H9 (cell line): ENCODE measurements around the gene ACADM. TPM values are rescaled to one million over a fixed set of nuclear protein-coding genes. Genes with fewer than 3 reads are reported as not detected.

Experiments used
- DNase-seq: peaks from one replicate; pipeline ENCODE4 v3.0.0-alpha.2; 2017
- H2AFZ ChIP-seq: one replicate; pipeline ENCODE4 v1.6.1; 2013; ENCODE audit warnings: mild to moderate bottlenecking, low read length, control low read depth, moderate library complexity
- H2AK5ac ChIP-seq: 2 replicates; pipeline ENCODE4 v1.6.1; 2013; ENCODE audit warnings: low read length, control low read depth, mixed read lengths; ENCODE audit not compliant: insufficient read length
- H2BK120ac ChIP-seq: one replicate; pipeline ENCODE4 v1.6.1; 2013; ENCODE audit warnings: low read depth, mild to moderate bottlenecking, low read length, control low read depth, inconsistent platforms; ENCODE audit not compliant: poor library complexity, severe bottlenecking
- H2BK12ac ChIP-seq: 2 replicates; pipeline ENCODE4 v1.6.1; 2013; ENCODE audit warnings: low read length, control low read depth, mixed read lengths, low read depth; ENCODE audit not compliant: insufficient read length
- H2BK15ac ChIP-seq: 2 replicates; pipeline ENCODE4 v1.6.1; 2013; ENCODE audit warnings: low read depth, low read length, control low read depth
- H2BK20ac ChIP-seq: one replicate; pipeline ENCODE4 v1.6.1; 2013; ENCODE audit warnings: low read depth, mild to moderate bottlenecking, low read length, control low read depth, inconsistent platforms; ENCODE audit not compliant: poor library complexity, severe bottlenecking
- H2BK5ac ChIP-seq: 2 replicates; pipeline ENCODE4 v1.6.1; 2013; ENCODE audit warnings: low read length, control low read depth, mixed read lengths; ENCODE audit not compliant: insufficient read length
- H3K14ac ChIP-seq: 2 replicates; pipeline ENCODE4 v1.6.1; 2013; ENCODE audit warnings: low read length, control low read depth; ENCODE audit not compliant: insufficient read depth
- H3K18ac ChIP-seq: 2 replicates; pipeline ENCODE4 v1.6.1; 2013; ENCODE audit warnings: low read depth, mild to moderate bottlenecking, mixed read lengths, low read length, control low read depth; ENCODE audit not compliant: insufficient read length
- H3K23ac ChIP-seq: 2 replicates; pipeline ENCODE4 v1.6.1; 2013; ENCODE audit warnings: low read length, control low read depth, mixed read lengths, low read depth; ENCODE audit not compliant: insufficient read length
- H3K23me2 ChIP-seq: 2 replicates; pipeline ENCODE4 v1.6.1; 2013; ENCODE audit warnings: low read depth, mild to moderate bottlenecking, mixed read lengths, low read length, control low read depth; ENCODE audit not compliant: insufficient read length, poor library complexity, severe bottlenecking
- H3K27ac ChIP-seq: 2 replicates; pipeline ENCODE4 v1.5.1; 2013; ENCODE audit warnings: low read length, control low read depth, mixed read lengths, low read depth; ENCODE audit not compliant: insufficient read length
- H3K27me3 ChIP-seq: 2 replicates; pipeline ENCODE4 v1.6.1; 2013; ENCODE audit warnings: low read length, control low read depth, inconsistent platforms; ENCODE audit not compliant: insufficient read depth
- H3K4ac ChIP-seq: 2 replicates; pipeline ENCODE4 v1.6.1; 2013; ENCODE audit warnings: low read depth, mild to moderate bottlenecking, control low read depth, inconsistent platforms, low read length, moderate library complexity
- H3K4me1 ChIP-seq: 2 replicates; pipeline ENCODE4 v1.6.1; 2013; ENCODE audit warnings: low read length, control low read depth, inconsistent platforms; ENCODE audit not compliant: insufficient read depth
- H3K4me2 ChIP-seq: 2 replicates; pipeline ENCODE4 v1.6.1; 2013; ENCODE audit warnings: low read length, control low read depth, mixed read lengths; ENCODE audit not compliant: insufficient read length, insufficient read depth
- H3K56ac ChIP-seq: 2 replicates; pipeline ENCODE4 v1.6.1; 2013; ENCODE audit warnings: low read depth, mild to moderate bottlenecking, mixed read lengths, low read length, control low read depth; ENCODE audit not compliant: insufficient read length
- H3K79me1 ChIP-seq: 2 replicates; pipeline ENCODE4 v1.6.1; 2013; ENCODE audit warnings: low read depth, mild to moderate bottlenecking, moderate library complexity, low read length, control low read depth, inconsistent platforms; ENCODE audit not compliant: insufficient read depth, poor library complexity, severe bottlenecking
- H3K79me2 ChIP-seq: 2 replicates; pipeline ENCODE4 v1.6.1; 2013; ENCODE audit warnings: low read length, control low read depth, inconsistent platforms; ENCODE audit not compliant: insufficient read depth
- H3K9ac ChIP-seq: 2 replicates; pipeline ENCODE4 v1.6.1; 2013; ENCODE audit warnings: low read length, control low read depth, mixed read lengths; ENCODE audit not compliant: insufficient read length; ENCODE audit errors: extremely low read depth
- H3K9me3 ChIP-seq: one replicate; pipeline ENCODE4 v1.6.1; 2013; ENCODE audit warnings: low read depth, low read length, inconsistent platforms; ENCODE audit not compliant: control insufficient read depth
- H3T11ph ChIP-seq: one replicate; pipeline ENCODE4 v1.6.1; 2013; ENCODE audit warnings: mild to moderate bottlenecking, low read length, control low read depth, inconsistent platforms
- H4K20me1 ChIP-seq: one replicate; pipeline ENCODE4 v1.6.1; 2013; ENCODE audit not compliant: control insufficient read depth, insufficient read length, insufficient read depth
- H4K5ac ChIP-seq: 2 replicates; pipeline ENCODE4 v1.6.1; 2013; ENCODE audit warnings: low read depth, mild to moderate bottlenecking, mixed read lengths, low read length, control low read depth; ENCODE audit not compliant: insufficient read length
- H4K8ac ChIP-seq: replicated peaks from 2 replicates; pipeline ENCODE4 v1.6.1; 2013; ENCODE audit warnings: low read length, control low read depth, mixed read lengths, low read depth; ENCODE audit not compliant: insufficient read length
- H4K91ac ChIP-seq: 2 replicates; pipeline ENCODE4 v1.6.1; 2013; ENCODE audit warnings: low read depth, mild to moderate bottlenecking, moderate library complexity, mixed read lengths, low read length, control low read depth; ENCODE audit not compliant: insufficient read length
- H3K27ac Mint-ChIP-seq, 3 experiments: 2 replicates in 2 of 3; 3 replicates in 1 of 3; pipeline ENCODE4 v1.8.0; 2020 to 2021; ENCODE audit warnings: mixed read lengths in 3 of 3, mild to moderate bottlenecking in 1 of 3, moderate library complexity in 1 of 3
- H3K27me3 Mint-ChIP-seq: 2 replicates; pipeline ENCODE4 v1.8.0; 2021; ENCODE audit warnings: low read depth, mild to moderate bottlenecking, moderate library complexity, mixed read lengths
- H3K36me3 Mint-ChIP-seq, 3 experiments: 2 replicates in 2 of 3; 3 replicates in 1 of 3; pipeline ENCODE4 v1.8.0; 2020 to 2021; ENCODE audit warnings: low read depth in 3 of 3, mixed read lengths in 3 of 3; ENCODE audit not compliant: insufficient read depth in 1 of 3
- H3K4me1 Mint-ChIP-seq, 2 experiments: 2 replicates each; pipeline ENCODE4 v1.8.0; 2020; ENCODE audit warnings: mixed read lengths in 2 of 2
- H3K4me3 Mint-ChIP-seq, 2 experiments: 2 replicates in 1 of 2; 3 replicates in 1 of 2; pipeline ENCODE4 v1.8.0; 2020 to 2021; ENCODE audit warnings: mild to moderate bottlenecking in 2 of 2, mixed read lengths in 2 of 2, moderate library complexity in 1 of 2
- H3K9me3 Mint-ChIP-seq, 2 experiments: 2 replicates in 1 of 2; 3 replicates in 1 of 2; pipeline ENCODE4 v1.8.0; 2020; ENCODE audit warnings: mild to moderate bottlenecking in 2 of 2, mixed read lengths in 2 of 2, moderate library complexity in 1 of 2
- WGBS: extraction: QIAGEN DNeasy Blood & Tissue Kit; methylation state at CpG from one replicate; pipeline ENCODE4 v1.1.7; 2013; ENCODE audit warnings: missing lambda C conversion rate, low lambda C conversion rate, mixed read lengths; ENCODE audit not compliant: insufficient read length; ENCODE audit errors: extremely low coverage; 5-methylcytosine and 5-hydroxymethylcytosine counted together
- total RNA-seq: library from RNA; stranded (reverse); gene quantifications from 2 replicates; pipeline ENCODE4 v1.2.1, GENCODE V29; 2021
- TF ChIP-seq, protein P1 (sequence below): fragments of 200-600 bp; sonication (generic); conservative IDR thresholded peaks from 3 replicates; pipeline ENCODE4 v1.8.0; 2021; ENCODE audit warnings: antibody characterized with exemption, mild to moderate bottlenecking

The ACADM gene
- total RNA-seq, 1 experiment from 2014 or later = 51.3 TPM

DNA sequence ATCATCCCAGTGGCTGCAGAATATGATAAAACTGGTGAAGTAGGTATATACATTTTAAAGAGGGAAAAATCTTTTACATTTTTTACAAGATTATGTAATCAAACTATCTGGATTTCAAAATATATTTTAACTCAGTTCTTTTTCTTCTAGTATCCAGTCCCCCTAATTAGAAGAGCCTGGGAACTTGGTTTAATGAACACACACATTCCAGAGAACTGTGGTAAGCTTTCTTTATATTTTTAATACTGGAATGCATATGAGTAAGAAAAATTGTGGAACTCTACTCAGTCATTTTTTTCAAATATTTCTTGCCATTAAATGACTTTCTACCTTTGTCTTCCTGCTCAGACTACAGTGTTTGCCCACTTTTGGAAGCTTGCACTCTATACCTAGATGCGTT, 8.2 kb downstream of the ACADM start:
- H2AFZ ChIP-seq = no peak overlapping the region
- H3T11ph ChIP-seq = no peak overlapping the region
- H3K36me3 Mint-ChIP-seq = peaks cover 12 to 34% (median 32%) of the 10 kb centered on the region in 3 experiments; a peak in 6 of 7 replicates
- no CpG with 5 or more reads among the region's 1 CpG for WGBS
- no peak overlapping the region for H4K91ac ChIP-seq
- peaks cover 2% of the 10 kb centered on the region for H3K79me1 ChIP-seq
- no peak overlapping the region for H3K4me2 ChIP-seq
- H3K27me3 ChIP-seq = no peaks in the 10 kb centered on the region
- H2BK15ac ChIP-seq = no peak overlapping the region
- no peak overlapping the region for H3K23ac ChIP-seq
- H2BK12ac ChIP-seq = no peak overlapping the region
- no peaks in the 10 kb centered on the region for H3K9me3 ChIP-seq
- H4K5ac ChIP-seq = no peak overlapping the region
- no peak overlapping the region for H2AK5ac ChIP-seq
- TF ChIP-seq, protein P1, sequence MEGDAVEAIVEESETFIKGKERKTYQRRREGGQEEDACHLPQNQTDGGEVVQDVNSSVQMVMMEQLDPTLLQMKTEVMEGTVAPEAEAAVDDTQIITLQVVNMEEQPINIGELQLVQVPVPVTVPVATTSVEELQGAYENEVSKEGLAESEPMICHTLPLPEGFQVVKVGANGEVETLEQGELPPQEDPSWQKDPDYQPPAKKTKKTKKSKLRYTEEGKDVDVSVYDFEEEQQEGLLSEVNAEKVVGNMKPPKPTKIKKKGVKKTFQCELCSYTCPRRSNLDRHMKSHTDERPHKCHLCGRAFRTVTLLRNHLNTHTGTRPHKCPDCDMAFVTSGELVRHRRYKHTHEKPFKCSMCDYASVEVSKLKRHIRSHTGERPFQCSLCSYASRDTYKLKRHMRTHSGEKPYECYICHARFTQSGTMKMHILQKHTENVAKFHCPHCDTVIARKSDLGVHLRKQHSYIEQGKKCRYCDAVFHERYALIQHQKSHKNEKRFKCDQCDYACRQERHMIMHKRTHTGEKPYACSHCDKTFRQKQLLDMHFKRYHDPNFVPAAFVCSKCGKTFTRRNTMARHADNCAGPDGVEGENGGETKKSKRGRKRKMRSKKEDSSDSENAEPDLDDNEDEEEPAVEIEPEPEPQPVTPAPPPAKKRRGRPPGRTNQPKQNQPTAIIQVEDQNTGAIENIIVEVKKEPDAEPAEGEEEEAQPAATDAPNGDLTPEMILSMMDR = no peak
- no peak overlapping the region for H3K9ac ChIP-seq
- H3K79me2 ChIP-seq = no peaks in the 10 kb centered on the region
- no peak overlapping the region for H3K18ac ChIP-seq
- no peak overlapping the region for H2BK120ac ChIP-seq
- no peaks in the 10 kb centered on the region for H3K27me3 Mint-ChIP-seq
- no peaks in the 10 kb centered on the region for H4K20me1 ChIP-seq
- H3K27ac Mint-ChIP-seq = peak overlapping the region in 1 of 3 experiments; percentile 28; a peak in 1 of 7 replicates
- no peak overlapping the region for H3K4me3 Mint-ChIP-seq
- no peak overlapping the region for H2BK5ac ChIP-seq
- no peak overlapping the region for H3K27ac ChIP-seq
- H3K4ac ChIP-seq = no peak overlapping the region
- H2BK20ac ChIP-seq = no peak overlapping the region
- H4K8ac ChIP-seq = no peak overlapping the region
- H3K9me3 Mint-ChIP-seq = no peaks in the 10 kb centered on the region
- H3K56ac ChIP-seq = no peak overlapping the region
- DNase-seq = no peak
- no peaks in the 10 kb centered on the region for H3K4me1 ChIP-seq
- H3K14ac ChIP-seq = no peak overlapping the region
- H3K4me1 Mint-ChIP-seq = peaks cover 2 to 3% of the 10 kb centered on the region in 2 experiments; a peak in 1 of 4 replicates
- H3K23me2 ChIP-seq = no peaks in the 10 kb centered on the region
